Adrenal gland (tissue), 5 donors: ENCODE data around the gene ATP11A.

Experiments
- POLR2A ChIP-seq, 2 donors: fragments of 450-650 bp; IDR thresholded peaks; one replicate each; pipeline ENCODE4 v1.6.1; 2017; ENCODE audit warnings: antibody characterized with exemption in 2 of 2, mild to moderate bottlenecking in 2 of 2, moderate library complexity in 1 of 2
- TF ChIP-seq, protein P1 (sequence below), 6 experiments: fragments of 450-650 bp in 4 of 6; fragments of 200-600 bp in 2 of 6; sonication (generic) in 1 of 6; IDR thresholded peaks; 1 replicate in 5 of 6; 2 replicates in 1 of 6; pipeline versions ENCODE4 v1.5.1 to v1.8.0; 2016 to 2021; ENCODE audit warnings: antibody characterized with exemption in 6 of 6, mild to moderate bottlenecking in 2 of 6, moderate library complexity in 1 of 6
- donor health status: DM: no; HTN: no; CAD: no.

DNA sequence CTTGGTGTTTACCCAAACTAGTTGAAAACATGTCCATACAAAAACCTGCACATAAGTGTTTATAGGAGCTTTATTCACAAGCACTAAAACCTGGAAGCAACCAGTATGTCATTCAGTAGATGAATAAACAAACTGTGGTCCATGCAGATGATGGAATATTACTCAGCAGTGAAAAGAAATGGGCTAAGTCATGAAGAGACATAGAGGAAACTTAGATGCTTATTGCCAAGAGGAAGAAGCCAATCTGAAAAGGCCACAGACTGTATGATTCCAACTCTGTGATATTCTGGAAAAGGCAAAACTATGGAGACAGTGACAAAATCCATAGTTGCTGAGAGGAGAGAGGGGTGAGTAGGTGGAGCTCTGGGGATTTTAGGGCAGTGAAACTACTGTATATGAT is 240.4 kb downstream of the ATP11A start:
- TF ChIP-seq, protein P1, sequence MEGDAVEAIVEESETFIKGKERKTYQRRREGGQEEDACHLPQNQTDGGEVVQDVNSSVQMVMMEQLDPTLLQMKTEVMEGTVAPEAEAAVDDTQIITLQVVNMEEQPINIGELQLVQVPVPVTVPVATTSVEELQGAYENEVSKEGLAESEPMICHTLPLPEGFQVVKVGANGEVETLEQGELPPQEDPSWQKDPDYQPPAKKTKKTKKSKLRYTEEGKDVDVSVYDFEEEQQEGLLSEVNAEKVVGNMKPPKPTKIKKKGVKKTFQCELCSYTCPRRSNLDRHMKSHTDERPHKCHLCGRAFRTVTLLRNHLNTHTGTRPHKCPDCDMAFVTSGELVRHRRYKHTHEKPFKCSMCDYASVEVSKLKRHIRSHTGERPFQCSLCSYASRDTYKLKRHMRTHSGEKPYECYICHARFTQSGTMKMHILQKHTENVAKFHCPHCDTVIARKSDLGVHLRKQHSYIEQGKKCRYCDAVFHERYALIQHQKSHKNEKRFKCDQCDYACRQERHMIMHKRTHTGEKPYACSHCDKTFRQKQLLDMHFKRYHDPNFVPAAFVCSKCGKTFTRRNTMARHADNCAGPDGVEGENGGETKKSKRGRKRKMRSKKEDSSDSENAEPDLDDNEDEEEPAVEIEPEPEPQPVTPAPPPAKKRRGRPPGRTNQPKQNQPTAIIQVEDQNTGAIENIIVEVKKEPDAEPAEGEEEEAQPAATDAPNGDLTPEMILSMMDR (IDR thresholded peaks at IDR 0.05), result no peak
- TF ChIP-seq POLR2A (IDR thresholded peaks at IDR 0.05), result no peak
